HEK293 (cell line): Measurements from ENCODE around the gene KRT38.

Source experiments
- CTCF ChIA-PET: fragments of 350-600 bp; formaldehyde crosslinking; extraction: SDS; loops from one replicate; lab custom pipeline; 2021; ENCODE audit warnings: antibody characterized with exemption; lab: Yijun Ruan, JAX
- POLR2A ChIA-PET: fragments of 300-600 bp; formaldehyde crosslinking; extraction: SDS; loops from one replicate; lab custom pipeline; 2020; ENCODE audit warnings: antibody characterized with exemption, inconsistent platforms; lab: Yijun Ruan, JAX
- H3K27ac ChIP-seq: fragments of 200-500 bp; sonication (Bioruptor generic); 2 replicates; pipeline ENCODE4 v1.5.1; 2014; ENCODE audit warnings: low read depth, low read length, control low read depth, inconsistent platforms; ENCODE audit errors: extremely low read depth
- H3K36me3 ChIP-seq, 2 experiments: fragments of 200-500 bp in 1 of 2; sonication (Bioruptor generic) in 1 of 2; 1 replicate in 1 of 2; 2 replicates in 1 of 2; pipeline ENCODE4 v1.5.1; 2014 to 2017; ENCODE audit warnings: inconsistent platforms in 2 of 2, low read length in 2 of 2; ENCODE audit not compliant: control insufficient read depth in 2 of 2, insufficient read depth in 1 of 2
- H3K4me1 ChIP-seq: fragments of 200-500 bp; sonication (Bioruptor generic); 2 replicates; pipeline ENCODE4 v1.5.1; 2014; ENCODE audit warnings: mild to moderate bottlenecking, low read length, inconsistent platforms; ENCODE audit not compliant: control insufficient read depth, insufficient read depth
- H3K4me3 ChIP-seq: 2 replicates; pipeline ENCODE4 v1.5.1; 2011; ENCODE audit warnings: low read depth, mild to moderate bottlenecking, control low read depth, low read length, moderate library complexity
- H3K9me3 ChIP-seq: fragments of 200-500 bp; sonication (Bioruptor generic); 2 replicates; pipeline ENCODE4 v1.5.1; 2014; ENCODE audit warnings: low read depth, low read length, inconsistent platforms; ENCODE audit not compliant: control insufficient read depth, insufficient read depth
- CTCF ChIP-seq: fragments of 450-650 bp; formaldehyde crosslinking; IDR thresholded peaks from 2 replicates; pipeline ENCODE4 v1.5.1; 2016; ENCODE audit warnings: missing biosample characterization, missing genetic modification characterization
- GLIS2 ChIP-seq: fragments of 450-650 bp; formaldehyde crosslinking; IDR thresholded peaks from 2 replicates; pipeline ENCODE4 v1.5.1; 2016; ENCODE audit warnings: missing biosample characterization, missing genetic modification characterization
- OSR2 ChIP-seq: fragments of 450-650 bp; formaldehyde crosslinking; IDR thresholded peaks from 2 replicates; pipeline ENCODE4 v1.5.1; 2016; ENCODE audit warnings: missing biosample characterization, missing genetic modification characterization
- PATZ1 ChIP-seq: fragments of 450-650 bp; formaldehyde crosslinking; IDR thresholded peaks from 2 replicates; pipeline ENCODE4 v1.5.1; 2016; ENCODE audit warnings: missing biosample characterization, missing genetic modification characterization
- REPIN1 ChIP-seq: fragments of 450-650 bp; formaldehyde crosslinking; IDR thresholded peaks from 2 replicates; pipeline ENCODE4 v1.5.1; 2017; ENCODE audit warnings: missing biosample characterization, missing genetic modification characterization, low read depth
- SP3 ChIP-seq: fragments of 450-650 bp; formaldehyde crosslinking; IDR thresholded peaks from 2 replicates; pipeline ENCODE4 v1.5.1; 2016; ENCODE audit warnings: missing biosample characterization, missing genetic modification characterization
- ZBTB11 ChIP-seq: fragments of 450-650 bp; formaldehyde crosslinking; conservative IDR thresholded peaks from 2 replicates; pipeline ENCODE4 v1.5.1; 2016; ENCODE audit warnings: low read depth, missing biosample characterization, missing genetic modification characterization
- ZBTB8A ChIP-seq: fragments of 450-650 bp; formaldehyde crosslinking; IDR thresholded peaks from 2 replicates; pipeline ENCODE4 v1.5.1; 2016; ENCODE audit warnings: missing biosample characterization, missing genetic modification characterization
- ZNF112 ChIP-seq: fragments of 450-650 bp; formaldehyde crosslinking; IDR thresholded peaks from 2 replicates; pipeline ENCODE4 v1.5.0; 2017; ENCODE audit warnings: missing biosample characterization, missing genetic modification characterization
- ZNF2 ChIP-seq: fragments of 450-650 bp; formaldehyde crosslinking; IDR thresholded peaks from 2 replicates; pipeline ENCODE4 v1.5.1; 2016; ENCODE audit warnings: missing biosample characterization, missing genetic modification characterization
- ZNF280D ChIP-seq: fragments of 450-650 bp; formaldehyde crosslinking; IDR thresholded peaks from 2 replicates; pipeline ENCODE4 v1.5.1; 2016; ENCODE audit warnings: missing biosample characterization, missing genetic modification characterization
- ZNF530 ChIP-seq: fragments of 450-650 bp; formaldehyde crosslinking; IDR thresholded peaks from 2 replicates; pipeline ENCODE4 v1.5.1; 2016; ENCODE audit warnings: low read depth, missing biosample characterization, missing genetic modification characterization
- ZNF660 ChIP-seq: fragments of 450-650 bp; IDR thresholded peaks from 2 replicates; pipeline ENCODE4 v1.5.1; 2018; ENCODE audit warnings: missing biosample characterization, mild to moderate bottlenecking, missing genetic modification characterization
- ZNF692 ChIP-seq: fragments of 450-650 bp; formaldehyde crosslinking; IDR thresholded peaks from 2 replicates; pipeline ENCODE4 v1.5.1; 2016; ENCODE audit warnings: missing biosample characterization, missing genetic modification characterization
- ZNF777 ChIP-seq: fragments of 450-650 bp; formaldehyde crosslinking; IDR thresholded peaks from 2 replicates; pipeline ENCODE4 v1.5.1; 2017; ENCODE audit warnings: missing biosample characterization, missing genetic modification characterization, borderline replicate concordance
- ZNF830 ChIP-seq: fragments of 450-650 bp; IDR thresholded peaks from 2 replicates; pipeline ENCODE4 v1.5.0; 2018; ENCODE audit warnings: missing biosample characterization, missing genetic modification characterization, low read depth, mild to moderate bottlenecking, moderate library complexity

KRT38 gene

GRCh38 chr17:41474863-41475262 lies 34.1 kb upstream of the KRT38 start (continued):
- TF ChIP-seq CTCF (tag by site-specific recombination) = no peak
- no peak for TF ChIP-seq SP3 (tag by site-specific recombination)
- no peak for TF ChIP-seq PATZ1 (tag by site-specific recombination)
- TF ChIP-seq REPIN1 (tag by site-specific recombination) = no peak

- no peak overlapping the region for H3K27ac ChIP-seq
- no peaks in the 10 kb centered on the region for H3K4me1 ChIP-seq
- H3K9me3 ChIP-seq = no peaks in the 10 kb centered on the region
- no peak overlapping the region for H3K4me3 ChIP-seq
- H3K36me3 ChIP-seq = no peaks in the 10 kb centered on the region
- no peak for TF ChIP-seq ZBTB11 (tag by site-specific recombination)
- no peak for TF ChIP-seq OSR2 (tag by site-specific recombination)
- TF ChIP-seq ZBTB8A = no peak
- TF ChIP-seq ZNF777 (tag by site-specific recombination) = no peak
- no peak for TF ChIP-seq ZNF660
- TF ChIP-seq GLIS2 (tag by site-specific recombination) = no peak
- TF ChIP-seq ZNF2 (tag by site-specific recombination) = no peak
- ChIA-PET CTCF (interaction anchor here (1.1 kb wide), 1 partner anchor 195 kb away, joined by 4 read pairs; no protein-coding TSS in a partner anchor), POLR2A (no interaction called here)
Observed at GRCh38 chr17:41468346-41468745, 27.6 kb upstream of the KRT38 start.

- ChIA-PET POLR2A (no interaction called here), CTCF (interaction anchor here (0.6 to 1.1 kb wide), 3 partner anchors 33 to 195 kb away, joined by 3 to 4 read pairs (median 4); no protein-coding TSS in a partner anchor)
- no peak overlapping the region for H3K4me3 ChIP-seq
- H3K4me1 ChIP-seq = no peaks in the 10 kb centered on the region
- no peaks in the 10 kb centered on the region for H3K9me3 ChIP-seq
- no peak overlapping the region for H3K27ac ChIP-seq
- H3K36me3 ChIP-seq = no peaks in the 10 kb centered on the region
- TF ChIP-seq ZNF112 (tag by site-specific recombination) (no peak), ZNF530 (tag by site-specific recombination) (no peak), ZNF692 (no peak), ZNF830 (tag by site-specific recombination) (no peak), ZNF280D (tag by site-specific recombination) (no peak)
Observed at GRCh38 chr17:41467561-41467960, 26.8 kb upstream of the KRT38 start.
